Middle frontal gyrus (tissue), 1 donor: ENCODE measurements around the gene SPATA2.
"Not testable (repeated sequence)": the region's sequence is repeated elsewhere in the genome, so short reads cannot be mapped to it uniquely, and the experiment has no call there.

Experiments used
- DNase-seq: peaks from one replicate; pipeline ENCODE4 v3.0.0-alpha.2; 2015; ENCODE audit warnings: low spot score; ENCODE audit errors: extremely low spot score

The SPATA2 gene

DNA sequence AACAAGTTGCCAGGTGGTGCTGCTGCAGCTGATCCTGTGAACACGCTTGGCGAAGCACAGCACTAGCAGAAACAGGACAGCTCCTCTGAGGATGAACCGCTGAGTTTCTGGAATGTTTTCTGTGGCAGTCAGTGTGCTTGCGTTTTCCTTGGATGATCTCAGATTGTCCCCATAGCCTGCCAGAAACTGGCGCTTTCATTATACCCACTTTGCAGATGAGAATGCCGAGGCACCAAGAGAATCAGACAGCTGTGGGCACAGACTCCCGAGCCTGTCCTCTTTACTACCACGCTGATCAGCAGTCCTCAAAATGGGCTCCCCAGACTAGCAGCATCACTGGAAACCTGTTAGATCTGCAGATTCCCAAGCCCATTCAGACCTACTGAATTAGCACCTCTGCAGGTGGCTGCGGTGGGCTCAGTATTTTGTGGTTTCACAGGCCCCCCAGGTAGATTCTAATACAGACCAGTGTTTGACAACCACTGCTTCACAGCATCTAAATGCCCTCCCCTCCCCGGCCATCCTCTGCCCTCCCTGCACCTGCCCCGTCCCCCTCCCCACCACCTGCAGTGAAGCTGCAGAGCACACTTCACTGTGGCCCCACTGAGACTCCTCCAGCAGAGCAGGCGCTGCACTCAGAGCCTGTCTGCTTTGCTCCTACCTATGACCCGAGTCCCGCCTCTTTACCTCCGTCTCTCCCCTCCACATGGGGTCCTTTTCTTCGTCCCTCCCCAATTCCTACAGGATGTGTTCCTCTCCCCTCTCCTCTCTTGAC, 29.6 kb downstream of the SPATA2 start:
- no peak for DNase-seq

DNA sequence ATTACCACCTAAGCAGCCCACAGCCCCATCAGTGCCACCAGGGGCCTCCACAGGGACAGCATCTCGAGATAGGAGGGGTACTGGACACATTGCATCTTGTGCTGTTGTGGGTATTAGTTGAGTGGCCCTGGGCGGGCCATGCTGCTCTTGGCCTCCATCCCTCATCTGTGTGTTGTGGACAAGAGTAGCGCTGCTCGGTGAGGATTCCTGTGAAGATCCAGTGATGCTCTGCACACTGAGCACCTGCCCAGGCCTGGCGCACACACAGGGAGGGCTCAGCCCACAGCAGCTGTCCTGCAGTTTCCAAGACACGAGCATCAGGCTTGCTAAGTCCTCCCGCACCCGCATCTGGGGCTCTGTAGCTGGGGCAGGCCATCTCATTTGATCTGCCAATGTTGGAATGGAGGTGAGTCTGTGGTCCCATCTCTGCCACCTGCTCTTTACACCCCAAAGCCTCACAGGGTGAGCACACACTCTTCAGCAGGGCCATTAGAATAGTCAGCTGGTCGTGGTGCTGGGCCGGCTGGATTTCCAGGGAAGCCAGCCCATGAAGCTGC, 32.0 kb downstream of the SPATA2 start:
- no peak for DNase-seq

DNA sequence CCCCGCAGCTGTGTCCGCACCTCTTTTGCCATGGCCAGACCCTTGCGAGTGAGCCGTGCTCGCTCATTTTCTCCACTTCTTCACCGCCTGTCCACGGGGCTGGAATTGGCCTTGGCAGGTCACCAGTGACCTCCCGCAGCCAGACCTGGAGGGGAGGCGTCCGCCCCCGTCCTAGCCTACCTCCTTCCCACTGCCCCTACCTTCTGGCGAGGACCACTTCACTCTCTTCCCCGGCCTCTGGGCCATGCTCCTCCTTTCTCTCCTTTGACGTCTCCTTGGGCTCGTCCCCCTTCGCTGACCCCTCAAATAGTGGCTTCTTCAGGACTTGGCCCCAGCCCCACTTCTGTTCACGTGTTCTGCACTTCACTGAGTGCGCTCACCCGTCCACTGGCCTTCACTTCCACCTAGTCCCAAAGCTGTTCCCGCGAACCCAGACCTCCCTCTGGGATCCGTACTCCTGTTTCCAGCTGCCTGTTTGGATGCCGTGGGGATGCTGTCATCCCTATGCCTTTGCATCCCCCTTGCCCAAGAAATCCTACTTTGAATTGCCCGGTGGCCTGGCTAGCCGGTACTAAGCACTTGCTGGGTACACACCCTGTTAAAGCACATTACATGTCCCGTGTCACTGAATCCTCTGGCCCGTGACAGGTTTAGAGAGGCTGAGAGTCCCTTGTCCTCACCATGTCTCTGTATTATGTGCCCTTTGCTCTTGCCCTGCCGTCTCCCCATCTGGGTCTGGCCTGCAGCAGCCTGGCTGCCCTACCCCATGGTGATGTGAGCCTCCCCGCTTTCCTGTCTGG, 33.0 kb downstream of the SPATA2 start:
- no peak for DNase-seq

DNA sequence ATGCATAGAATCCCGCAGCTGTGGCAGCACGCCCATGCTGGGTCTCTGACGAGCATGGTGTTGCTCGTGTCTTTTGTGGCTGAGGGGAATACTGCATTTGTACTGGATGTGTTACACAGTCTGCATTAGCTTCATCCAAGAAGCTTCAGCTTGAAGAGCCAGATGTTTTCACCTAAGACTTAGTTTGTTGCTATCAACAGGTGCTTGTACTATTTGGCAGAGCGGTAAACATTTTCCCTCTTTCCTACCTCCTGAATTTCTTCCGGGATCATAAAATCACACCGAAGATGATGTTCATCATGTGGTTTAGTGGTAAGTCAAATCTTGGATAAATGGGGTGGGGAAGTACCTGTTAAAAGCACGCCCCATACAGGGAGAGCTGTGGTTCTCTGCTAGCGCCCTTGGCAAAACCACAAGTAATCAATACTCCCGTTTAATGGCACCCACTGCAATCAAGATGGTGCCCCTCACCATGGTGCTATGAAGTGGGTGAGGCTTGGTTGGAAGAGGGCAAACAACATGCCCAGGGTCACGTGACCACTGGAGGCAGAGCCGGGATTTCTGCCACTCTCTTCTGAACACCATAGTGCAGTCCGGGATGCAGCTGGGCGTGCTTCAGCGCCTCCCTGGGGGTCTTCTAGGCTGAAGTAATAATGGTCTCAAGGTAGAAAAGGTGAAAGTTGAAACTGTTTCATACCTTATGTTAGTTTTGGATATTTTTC, 34.4 kb downstream of the SPATA2 start:
- no peak for DNase-seq

DNA sequence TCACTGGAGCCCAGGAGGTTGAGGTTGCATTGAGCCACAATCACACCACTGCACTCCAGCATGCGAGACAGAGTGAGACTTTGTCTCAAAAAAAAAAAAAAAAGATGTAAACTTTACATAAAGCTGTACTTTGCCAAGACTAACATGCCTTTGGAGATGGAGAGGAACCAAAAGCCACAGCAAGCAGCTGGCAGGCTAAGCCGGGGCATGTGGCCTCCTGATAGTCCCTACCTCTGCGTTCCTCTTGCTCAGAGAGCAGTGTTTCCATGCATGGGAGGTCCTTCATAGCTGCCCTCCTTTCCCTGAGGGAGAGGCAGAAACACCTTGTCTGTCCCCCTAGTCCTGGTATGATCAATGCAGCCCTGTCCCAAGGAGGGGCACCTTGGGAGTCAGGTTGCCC, 35.2 kb downstream of the SPATA2 start:
- DNase-seq = no peak

DNA sequence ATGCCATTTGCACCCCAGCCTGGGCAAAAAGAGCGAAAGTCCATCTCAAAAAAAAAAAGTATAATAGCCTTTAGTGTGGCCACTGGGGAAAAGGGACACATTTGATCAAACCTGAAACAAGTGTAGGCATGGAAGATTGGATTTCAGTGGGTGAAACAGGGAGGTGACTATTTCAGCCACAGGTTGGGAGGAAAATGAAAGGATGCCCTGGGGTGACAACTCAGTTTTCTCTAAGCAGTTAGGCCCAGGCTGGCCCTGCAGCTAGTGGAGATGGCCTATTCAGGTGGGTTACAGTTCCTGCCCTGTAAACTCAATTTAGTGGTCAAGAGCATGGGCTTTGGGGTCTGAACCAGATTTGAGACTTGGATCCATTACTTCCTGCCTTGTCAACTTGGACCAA, 36.4 kb downstream of the SPATA2 start:
- no peak for DNase-seq

DNA sequence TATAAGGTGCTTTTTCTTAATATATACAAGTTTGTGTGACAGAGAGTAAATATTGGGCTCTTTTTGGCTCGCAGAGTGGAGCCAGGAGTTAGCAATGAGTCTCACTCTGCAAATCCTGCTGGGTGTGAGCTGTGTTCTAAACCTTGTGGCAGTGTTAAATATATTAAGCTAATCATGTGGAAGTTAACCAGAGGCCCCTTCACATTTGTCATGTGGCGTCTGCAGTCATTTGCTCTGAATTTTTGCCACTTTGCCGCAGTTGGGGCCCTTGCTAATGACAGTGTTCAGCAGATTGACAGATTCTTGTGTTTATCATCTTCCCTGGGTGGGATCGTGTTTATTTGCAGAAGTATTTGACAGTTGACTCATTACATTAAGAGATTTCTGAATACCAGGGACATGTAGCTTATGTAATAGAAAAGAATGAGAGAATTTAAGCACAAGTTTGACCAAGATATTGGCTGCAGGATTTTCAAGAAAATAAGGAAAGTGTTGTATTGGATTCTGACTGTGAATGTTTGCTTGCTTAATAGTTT, 37.9 kb downstream of the SPATA2 start:
- DNase-seq = no peak

DNA sequence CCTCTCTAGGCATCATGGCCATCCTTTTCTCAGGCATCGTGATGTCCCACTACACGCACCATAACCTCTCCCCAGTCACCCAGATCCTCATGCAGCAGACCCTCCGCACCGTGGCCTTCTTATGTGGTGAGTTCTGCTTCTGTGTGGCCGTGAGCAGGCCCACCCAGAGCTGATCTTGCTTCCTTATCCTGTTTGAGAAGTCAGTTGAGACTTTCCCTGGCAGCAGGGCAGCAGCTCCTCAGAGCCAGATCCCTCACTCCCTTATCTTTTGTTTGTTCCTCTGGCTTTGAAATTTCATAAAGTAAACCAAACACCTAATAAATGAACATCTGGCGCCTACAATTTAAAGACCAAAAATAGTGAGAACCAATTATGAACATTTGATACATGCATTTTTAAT, 40.6 kb downstream of the SPATA2 start:
- DNase-seq = no peak

DNA sequence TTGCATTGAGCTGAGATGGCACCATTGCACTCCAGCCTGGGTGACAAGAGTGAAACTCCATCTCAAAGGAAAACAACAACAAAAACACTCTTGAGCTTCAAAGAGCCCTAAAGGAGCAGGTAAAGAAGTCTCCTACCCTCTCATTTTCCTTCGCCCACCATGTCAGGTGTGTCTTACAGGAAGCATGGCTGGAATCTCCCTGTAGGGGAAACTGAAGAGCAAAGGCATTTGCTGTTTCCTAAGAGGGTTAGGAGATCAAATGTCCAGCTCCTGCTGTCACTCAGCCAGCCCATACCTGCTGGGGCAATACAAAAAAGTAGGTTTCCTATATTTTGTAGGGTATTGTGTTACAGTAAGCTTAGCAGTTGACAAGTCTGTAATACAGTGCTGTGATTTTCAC, 43.3 kb downstream of the SPATA2 start:
- no peak for DNase-seq

DNA sequence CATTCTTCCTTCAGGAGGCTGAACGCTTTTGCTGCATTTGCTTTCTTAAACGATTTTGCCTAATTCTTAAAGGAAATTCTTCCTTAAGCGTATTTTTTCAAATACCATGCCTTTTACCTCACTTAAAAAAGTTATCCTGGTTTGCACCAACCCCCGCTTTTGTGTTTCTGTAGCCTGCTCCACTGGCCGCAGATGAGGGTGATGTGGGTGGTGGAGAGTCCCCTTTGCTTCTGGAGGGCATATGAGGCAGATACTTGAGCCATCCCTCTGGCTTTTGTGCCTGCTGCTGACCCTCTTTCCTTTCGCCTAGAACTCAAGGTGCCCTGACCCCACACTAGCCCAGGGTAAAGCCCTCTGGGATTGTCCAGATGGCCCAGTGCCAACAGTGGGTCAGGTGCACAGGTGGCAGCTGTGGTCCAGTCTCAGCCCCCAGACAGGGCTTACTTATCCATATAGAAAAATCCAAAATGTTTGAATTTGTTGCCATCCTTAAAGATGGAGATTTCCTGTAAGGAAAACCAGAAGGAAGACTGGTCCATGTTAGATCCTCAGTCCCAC, 43.9 kb downstream of the SPATA2 start:
- DNase-seq = no peak

DNA sequence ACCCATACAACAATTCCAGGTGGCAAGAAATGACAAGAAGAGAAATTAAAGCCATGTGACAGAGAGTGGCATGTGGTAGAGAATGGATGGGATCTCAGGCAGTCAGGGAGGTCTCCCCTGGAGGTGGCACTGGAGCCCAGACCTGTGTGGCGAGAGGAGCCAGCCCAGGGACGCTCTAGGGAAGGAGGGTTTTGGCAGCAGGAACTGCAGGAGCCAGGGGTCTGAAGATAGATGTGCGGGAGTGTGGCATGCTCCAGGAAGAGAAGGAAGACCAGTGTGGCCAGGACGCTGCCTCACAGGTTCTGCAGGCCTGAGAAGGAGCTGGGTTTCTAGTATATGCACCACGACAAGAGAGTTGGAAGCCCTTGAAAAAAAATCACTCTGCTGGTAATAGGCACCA, 45.1 kb downstream of the SPATA2 start:
- no peak for DNase-seq

DNA sequence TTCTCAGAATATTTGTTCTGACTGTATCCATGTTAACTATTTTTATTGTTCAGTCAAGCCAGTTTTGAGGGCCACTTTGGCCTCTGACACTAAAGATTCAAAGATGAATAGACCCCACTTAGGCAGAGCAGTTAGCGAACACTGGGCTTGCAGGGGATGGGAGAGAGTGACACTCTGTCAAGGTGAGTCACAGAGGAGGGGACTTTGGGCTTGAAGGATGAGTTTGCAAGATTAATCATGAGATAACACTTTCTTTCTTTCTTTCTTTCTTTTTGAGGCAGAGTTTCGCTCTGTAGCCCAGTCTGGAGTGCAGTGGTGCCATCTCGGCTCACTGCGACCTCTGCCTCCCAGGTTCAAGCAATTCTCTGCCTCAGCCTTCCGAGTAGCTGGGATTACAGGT, 46.4 kb downstream of the SPATA2 start:
- no peak for DNase-seq

DNA sequence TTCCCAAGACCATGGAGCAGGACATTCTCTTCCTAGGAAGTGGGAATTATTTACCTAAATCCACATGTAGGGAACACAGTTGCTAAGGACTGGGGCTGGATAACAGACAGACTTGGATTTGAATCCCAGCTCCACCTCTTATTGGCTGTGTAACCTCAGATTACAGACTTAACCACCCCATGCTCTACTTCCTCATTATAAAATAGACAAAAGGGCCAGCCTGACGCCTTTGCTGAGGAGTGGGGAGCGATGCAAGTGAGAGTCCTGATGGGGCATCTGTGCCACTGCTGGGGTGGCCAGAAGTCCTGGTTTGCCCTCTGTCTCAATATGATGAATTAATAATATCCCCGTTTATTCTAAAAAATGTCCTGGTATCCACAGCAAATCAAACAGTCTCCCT, 46.8 kb downstream of the SPATA2 start:
- DNase-seq = no peak

DNA sequence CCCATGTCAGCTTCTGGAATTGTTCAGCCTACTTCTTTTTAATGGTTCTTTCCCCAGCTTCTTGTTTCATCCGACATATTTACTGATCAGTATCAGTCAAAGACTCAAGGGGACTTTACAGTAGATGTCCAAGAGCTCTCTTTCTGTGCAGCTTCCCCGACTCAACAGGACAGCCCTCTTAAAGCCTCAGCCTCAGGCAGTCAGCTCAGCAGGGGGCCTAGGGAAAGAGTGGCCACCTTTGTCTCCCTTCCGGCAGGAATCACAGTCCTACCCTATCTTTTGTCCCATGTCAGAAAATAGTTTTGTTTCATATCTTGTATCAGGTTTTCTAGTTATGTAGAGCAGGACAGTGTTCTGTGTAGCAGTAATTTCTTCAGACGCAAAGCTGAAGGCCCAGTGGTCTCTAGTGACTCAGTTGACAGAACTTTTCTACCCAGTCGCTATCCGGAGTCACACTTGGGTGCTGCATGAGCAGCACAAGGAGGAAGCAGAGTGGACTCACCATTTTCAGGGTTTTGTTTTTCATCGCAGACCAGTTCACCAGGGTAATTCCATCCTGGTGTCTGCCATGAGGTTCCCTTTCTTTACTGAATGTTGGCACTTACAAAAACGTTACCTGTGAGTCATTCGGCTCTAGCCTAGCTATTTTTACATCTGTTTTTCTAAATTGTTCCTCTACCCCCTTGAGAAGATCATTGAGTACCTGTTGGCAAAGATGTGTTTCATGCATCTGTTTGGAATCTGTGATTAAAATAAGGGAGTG, 47.7 kb downstream of the SPATA2 start:
- DNase-seq = no peak

DNA sequence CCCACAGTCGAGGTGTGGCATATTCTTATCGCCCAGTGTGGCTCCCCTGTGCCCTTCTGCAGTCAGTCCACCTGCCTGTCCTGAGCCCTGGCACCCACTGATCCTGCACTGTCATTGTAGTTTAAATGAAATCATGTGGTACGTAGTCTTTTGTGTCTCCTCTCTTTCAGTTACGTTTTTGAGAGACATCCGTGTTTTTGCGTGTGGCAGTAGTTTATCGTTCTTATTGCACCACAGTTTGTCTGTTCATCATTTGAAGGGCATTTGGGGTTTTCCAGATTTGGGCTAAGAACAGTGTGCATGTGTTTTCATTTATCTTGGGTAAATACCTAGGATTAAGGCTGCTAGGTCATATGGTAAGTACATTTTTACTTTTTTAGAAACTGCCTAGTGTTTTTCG, 49.3 kb downstream of the SPATA2 start:
- DNase-seq = no peak

DNA sequence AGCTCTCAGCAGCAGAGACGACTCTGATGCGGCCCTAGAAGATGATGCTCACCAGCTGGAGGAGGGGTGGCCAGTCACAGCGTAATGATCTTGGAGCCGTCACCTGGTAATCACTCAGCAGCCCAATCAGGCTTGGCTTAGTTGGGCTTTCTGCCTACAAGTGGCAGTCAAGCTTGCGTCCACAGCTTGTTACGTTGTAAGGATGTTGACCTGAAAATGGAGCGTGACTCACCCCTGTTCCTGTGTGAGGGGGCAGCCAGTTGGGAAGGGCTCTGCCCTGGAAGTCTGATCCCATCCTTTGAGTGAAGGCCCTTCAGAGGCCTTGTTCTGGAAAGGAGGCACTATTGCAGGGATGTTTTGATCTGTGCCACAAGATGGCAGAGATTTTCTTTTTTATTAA, 49.8 kb downstream of the SPATA2 start:
- no peak for DNase-seq

DNA sequence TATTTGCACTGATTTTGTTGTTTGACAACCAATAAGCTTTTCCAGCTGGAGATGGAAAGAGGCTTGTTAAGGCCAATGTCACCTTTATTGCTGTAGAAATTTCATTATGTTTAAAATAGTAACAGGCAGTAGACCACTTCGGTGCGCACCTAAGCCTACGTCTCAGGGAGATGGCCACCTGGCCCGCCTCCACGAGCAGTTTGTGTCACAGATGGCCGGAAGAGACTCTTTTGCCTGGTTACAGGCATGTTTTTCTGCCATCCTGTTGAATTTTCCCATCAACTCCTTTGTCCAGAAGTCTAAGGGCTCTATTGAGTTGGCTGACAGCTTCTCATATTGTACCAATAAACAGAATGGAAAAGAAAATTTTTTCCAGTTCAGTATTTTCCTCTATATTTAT, 51.7 kb downstream of the SPATA2 start:
- no peak for DNase-seq

DNA sequence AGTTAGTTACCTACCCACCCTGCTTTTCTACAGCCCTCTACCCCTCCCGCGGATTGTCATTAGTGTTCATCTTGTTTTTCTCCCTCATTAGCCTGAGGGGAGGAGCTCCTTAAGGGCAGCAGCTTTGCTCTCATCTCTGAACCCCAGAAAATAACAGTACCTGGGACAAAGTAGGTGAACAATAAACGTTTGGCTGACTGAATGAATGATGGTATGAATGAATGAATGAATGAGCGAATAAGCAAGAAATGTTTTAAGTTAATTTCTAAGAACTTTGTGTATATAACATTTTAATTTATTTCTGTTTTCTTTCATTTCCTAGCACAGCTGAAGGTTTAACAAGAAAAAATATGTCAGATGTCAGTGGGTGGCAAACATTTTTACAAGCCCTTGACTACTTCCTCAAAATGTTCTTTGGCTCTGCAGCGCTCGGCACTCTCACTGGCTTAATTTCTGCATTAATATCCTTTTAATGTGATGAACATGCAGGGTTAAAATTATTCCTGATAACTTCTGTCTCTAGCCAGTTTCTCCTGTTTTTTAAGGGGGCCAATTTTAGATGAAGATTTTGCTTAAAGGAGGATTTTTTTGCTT, 52.6 kb downstream of the SPATA2 start:
- DNase-seq = no peak

DNA sequence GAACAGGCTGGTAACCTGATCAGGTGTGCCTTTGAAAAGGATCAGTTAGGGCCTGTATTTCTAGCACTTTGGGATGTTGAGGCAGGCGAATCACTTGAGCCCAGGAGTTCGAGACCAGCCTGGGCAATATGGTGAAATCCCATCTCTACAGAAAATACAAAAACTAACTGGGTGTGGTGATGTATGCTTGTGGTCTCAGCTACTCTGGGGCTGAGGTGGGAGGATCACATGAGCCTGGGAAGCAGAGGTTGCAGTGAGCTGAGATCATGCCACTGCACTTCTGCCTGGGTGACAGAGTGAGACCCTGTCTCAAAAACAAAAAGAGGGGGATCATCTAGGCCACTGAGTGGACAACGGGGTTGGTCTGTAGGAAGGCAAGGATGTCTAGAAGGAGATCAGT, 54.1 kb downstream of the SPATA2 start:
- not testable (repeated sequence) for DNase-seq

DNA sequence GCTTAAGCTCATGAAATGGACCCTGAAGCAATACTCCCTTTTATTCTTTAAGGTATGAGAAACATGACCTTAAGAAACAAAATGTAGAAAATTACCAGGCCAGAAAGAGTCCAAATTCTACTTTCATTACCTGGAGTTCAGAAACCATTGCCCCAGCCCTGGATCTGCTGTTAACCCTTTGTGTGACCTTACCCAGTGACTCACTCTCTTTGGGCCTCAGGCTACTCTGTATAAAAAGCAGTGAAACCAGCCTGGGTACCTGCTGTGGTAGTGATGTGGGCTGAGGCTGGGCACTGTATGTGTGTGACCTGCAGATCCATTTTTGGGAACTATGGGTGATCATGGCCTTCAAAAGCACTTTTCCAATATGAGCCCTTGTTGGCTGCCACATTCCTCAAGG, 55.5 kb downstream of the SPATA2 start:
- no peak for DNase-seq
